Hypothalamus (tissue), 51 donors: ENCODE results near the gene MAP4.
"Not testable (repeated sequence)": the region's sequence is repeated elsewhere in the genome, so short reads cannot be mapped to it uniquely, and the experiment has no call there.

Experiments
- DNase-seq, 51 donors: peaks; one replicate each; lab custom pipeline; 2025; lab: John Stamatoyannopoulos, UW

The MAP4 gene

GRCh38 chr3:47902746-47903145 lies 113.5 kb downstream of the MAP4 start:
- DNase-seq: no peak

DNA sequence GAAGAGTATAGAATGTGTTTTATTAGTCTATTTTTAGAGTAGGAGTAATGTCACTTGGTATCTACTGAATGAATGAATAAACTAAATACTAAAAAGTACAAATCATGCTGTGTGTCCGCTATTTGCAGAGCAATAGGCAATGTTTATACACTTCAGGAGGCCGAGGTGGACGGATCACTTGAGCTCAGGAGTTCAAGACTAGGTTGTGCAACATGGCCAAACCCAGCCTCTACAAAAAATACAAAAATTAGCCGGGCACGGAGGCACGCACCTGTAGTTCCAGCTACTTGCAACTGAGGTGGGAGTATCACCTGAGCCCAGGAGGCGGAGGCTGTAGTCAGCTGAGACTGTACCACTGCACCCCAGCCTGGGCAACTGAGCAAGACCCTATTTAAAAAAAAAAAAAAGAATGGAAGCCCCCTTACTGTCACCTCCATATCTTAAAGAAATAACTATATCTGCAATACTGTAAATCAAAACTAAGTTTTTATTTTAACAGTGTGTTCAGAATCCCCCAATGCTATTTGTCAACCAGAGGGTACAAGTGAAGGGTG lies 114.9 kb downstream of the MAP4 start:
- DNase-seq: no peak

GRCh38 chr3:47899495-47900108 lies 116.6 kb downstream of the MAP4 start:
- DNase-seq: no peak

- no peak for DNase-seq
Measured at GRCh38 chr3:47897954-47898353, 118.3 kb downstream of the MAP4 start.

DNA sequence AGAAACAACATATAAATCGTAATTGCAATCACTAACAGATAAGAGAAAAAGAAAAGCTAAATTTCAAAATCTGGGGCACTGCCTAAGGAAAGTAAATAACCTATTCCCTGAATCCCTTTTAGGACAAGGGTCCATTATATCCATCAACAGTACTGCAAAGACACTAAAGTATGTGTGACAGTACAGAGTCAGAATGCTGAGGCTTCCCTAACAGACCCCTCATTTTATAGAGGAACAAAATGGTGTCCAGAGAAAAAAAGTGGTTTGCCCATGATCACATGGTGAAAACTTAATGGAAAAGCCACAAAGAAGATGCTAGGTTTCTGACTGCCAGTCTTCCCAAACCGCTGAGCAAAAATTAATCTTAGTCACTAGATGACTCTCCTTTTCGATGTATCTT lies 119.5 kb downstream of the MAP4 start:
- no peak for DNase-seq

- no peak for DNase-seq
Measured at GRCh38 chr3:47895241-47895640, 121.0 kb downstream of the MAP4 start.

- peak in 27 of 51 donors; percentile 9 to 72 (median 36) for DNase-seq
Measured at GRCh38 chr3:47892286-47893040, 123.8 kb downstream of the MAP4 start.

GRCh38 chr3:47891613-47892005 lies 124.6 kb downstream of the MAP4 start:
- DNase-seq: peak in 4 of 51 donors; percentile 13 to 54 (median 50)

- peak in 27 of 51 donors; percentile 16 to 77 (median 38) for DNase-seq
Measured at GRCh38 chr3:47890828-47891612, 125.2 kb downstream of the MAP4 start.

- DNase-seq: peak in 2 of 51 donors; percentile 3 to 73
Measured at GRCh38 chr3:47890126-47890827, 125.9 kb downstream of the MAP4 start.

GRCh38 chr3:47888986-47889757 lies 127.0 kb downstream of the MAP4 start:
- DNase-seq: no peak

DNA sequence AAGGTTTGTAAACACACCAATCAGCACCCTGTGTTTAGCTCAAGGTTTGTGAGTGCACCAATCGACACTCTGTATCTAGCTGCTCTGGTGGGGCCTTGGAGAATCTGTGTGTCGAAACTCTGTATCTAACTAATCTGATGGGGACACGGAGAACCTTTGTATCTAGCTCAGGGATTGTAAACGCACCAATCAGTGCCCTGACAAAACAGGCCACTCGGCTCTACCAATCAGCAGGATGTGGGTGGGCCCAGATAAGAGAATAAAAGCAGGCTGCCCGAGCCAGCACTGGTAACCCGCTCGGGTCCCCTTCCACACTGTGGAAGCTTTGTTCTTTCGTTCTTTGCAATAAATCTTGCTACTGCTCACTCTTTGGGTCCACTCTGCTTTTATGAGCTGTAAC lies 128.2 kb downstream of the MAP4 start:
- not testable (repeated sequence) for DNase-seq

- no peak for DNase-seq
Measured at GRCh38 chr3:47885168-47885567, 131.0 kb downstream of the MAP4 start.

- DNase-seq: no peak
Measured at GRCh38 chr3:47884603-47885002, 131.6 kb downstream of the MAP4 start.

GRCh38 chr3:47882338-47882737 lies 133.9 kb downstream of the MAP4 start:
- DNase-seq: no peak

DNA sequence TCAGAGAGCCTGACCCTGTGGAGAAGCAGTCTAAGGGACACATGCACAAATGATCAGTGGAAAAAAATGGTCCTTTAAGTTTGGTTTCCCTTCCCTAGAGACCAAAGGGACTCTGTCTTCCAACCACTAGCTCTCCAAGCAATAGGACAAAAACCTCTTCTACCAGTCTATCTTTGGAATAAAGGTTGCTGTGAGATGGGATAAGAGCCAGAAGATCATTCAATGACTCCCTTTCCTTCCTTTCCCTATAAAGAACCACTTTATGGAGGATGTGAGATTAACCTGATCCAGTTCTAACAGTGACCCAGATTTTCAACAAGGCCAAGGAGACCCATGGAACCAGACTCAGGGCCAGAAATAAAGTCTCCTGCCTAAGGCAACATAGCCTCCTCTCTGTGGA lies 138.5 kb downstream of the MAP4 start:
- DNase-seq: no peak

DNA sequence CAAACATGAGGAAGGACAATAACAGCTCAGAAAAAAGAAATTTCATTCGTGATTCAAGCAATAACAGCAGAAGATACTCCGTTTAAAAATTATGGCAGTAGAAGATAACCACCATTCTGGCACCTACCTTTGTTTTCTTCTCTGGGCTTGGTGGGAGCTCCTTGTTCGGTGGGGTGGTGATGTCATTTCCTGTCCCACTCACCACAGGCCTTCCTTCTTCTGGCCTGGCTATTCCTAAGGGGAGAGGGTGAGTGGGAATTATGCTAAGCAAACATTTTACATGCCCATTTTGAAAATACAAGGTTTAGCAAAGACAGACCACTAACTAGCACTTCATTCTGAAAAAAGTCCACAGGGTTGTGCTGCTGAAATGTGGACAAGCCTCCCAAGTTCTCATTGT lies 138.9 kb downstream of the MAP4 start:
- DNase-seq: no peak

GRCh38 chr3:47874913-47875312 lies 141.3 kb downstream of the MAP4 start:
- DNase-seq: no peak

DNA sequence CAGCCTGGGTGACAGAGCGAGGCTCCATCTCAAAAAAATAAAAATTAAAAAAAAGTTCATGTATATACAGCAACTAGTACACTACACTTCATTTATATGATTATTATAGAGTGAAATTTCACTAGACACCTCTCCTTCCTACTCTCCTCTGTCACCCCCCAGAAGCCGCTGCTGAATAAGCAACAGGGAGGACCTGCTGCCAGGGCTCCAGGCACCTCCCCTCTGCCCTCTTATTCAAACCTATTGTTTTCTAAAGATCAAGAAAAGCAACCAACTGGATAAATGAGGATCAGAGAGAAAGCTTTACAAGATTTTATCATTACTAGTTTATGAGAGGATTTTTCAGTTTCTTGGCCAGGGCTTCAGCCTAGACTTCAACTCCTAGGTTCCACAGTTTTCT lies 141.8 kb downstream of the MAP4 start:
- no peak for DNase-seq

GRCh38 chr3:47872916-47873315 lies 143.3 kb downstream of the MAP4 start:
- no peak for DNase-seq
